Lung (tissue), 12 donors: ENCODE results near the gene TBCB. TPM values are rescaled to one million over a fixed set of nuclear protein-coding genes. Genes with fewer than 3 reads are reported as not detected.

Experiments
- ATAC-seq: fragments of 200-7000 bp; cut with Tn5 transposase; one replicate; pipeline ENCODE4 v1.9.1; 2020; ENCODE audit warnings: moderate number of reproducible peaks; ENCODE audit not compliant: insufficient read depth, low FRiP score
- DNase-seq, 3 donors: peaks; one replicate each; pipeline ENCODE4 v3.0.0-alpha.2; 2013 to 2017
- H3K27ac ChIP-seq, 2 donors: one replicate each; pipeline ENCODE4 v1.5.1; 2013; ENCODE audit warnings: mild to moderate bottlenecking in 2 of 2, moderate library complexity in 2 of 2, control low read depth in 1 of 2, inconsistent platforms in 1 of 2, low read depth in 1 of 2, low read length in 1 of 2
- H3K27me3 ChIP-seq, 3 donors: one replicate each; pipeline ENCODE4 v1.5.1; 2013; ENCODE audit warnings: low read length in 2 of 3; ENCODE audit not compliant: control insufficient read depth in 3 of 3, insufficient read depth in 3 of 3
- H3K36me3 ChIP-seq, 4 donors: one replicate each; pipeline ENCODE4 v1.5.1; 2013; ENCODE audit warnings: low read length in 4 of 4, mild to moderate bottlenecking in 1 of 4, moderate library complexity in 1 of 4; ENCODE audit not compliant: control insufficient read depth in 4 of 4, insufficient read depth in 4 of 4
- H3K4me1 ChIP-seq, 5 donors: one replicate each; pipeline ENCODE4 v1.5.1; 2013; ENCODE audit warnings: low read length in 5 of 5, mild to moderate bottlenecking in 2 of 5, moderate library complexity in 1 of 5; ENCODE audit not compliant: control insufficient read depth in 5 of 5, insufficient read depth in 5 of 5
- H3K4me3 ChIP-seq: one replicate; pipeline ENCODE4 v1.5.1; 2013; ENCODE audit warnings: mild to moderate bottlenecking, control low read depth, moderate library complexity
- H3K9ac ChIP-seq, 2 donors: one replicate each; pipeline ENCODE4 v1.5.1; 2013; ENCODE audit warnings: low read length in 2 of 2, control low read depth in 1 of 2; ENCODE audit not compliant: insufficient read depth in 1 of 2
- H3K9me3 ChIP-seq, 4 donors: one replicate each; pipeline ENCODE4 v1.5.1; 2013; ENCODE audit warnings: low read length in 3 of 4, mild to moderate bottlenecking in 1 of 4, moderate library complexity in 1 of 4; ENCODE audit not compliant: control insufficient read depth in 4 of 4, insufficient read depth in 3 of 4
- CTCF ChIP-seq: IDR thresholded peaks from 2 replicates; pipeline ENCODE4 v1.5.1; 2012; ENCODE audit warnings: mild to moderate bottlenecking; ENCODE audit errors: control extremely low read depth, extremely low read depth
- WGBS, 2 donors: extraction: QIAGEN DNeasy Blood & Tissue Kit; methylation state at CpG; one replicate each; pipeline ENCODE4 v1.1.7; 2013; 5-methylcytosine and 5-hydroxymethylcytosine counted together
- polyA plus RNA-seq, 2 donors: library from polyadenylated mRNA; stranded (reverse); fragments of 200-250 nt; gene quantifications; one replicate each; pipeline ENCODE4 v1.2.1, GENCODE V29; 2013
- total RNA-seq, 2 donors: library from RNA; depleted of rRNA in 1 of 2; stranded (reverse); fragments of >200 nt in 1 of 2; gene quantifications; one replicate each; pipeline ENCODE4 v1.2.1, GENCODE V29; 2014 to 2021
- donor health status: control.
- donor health status: control.
- donor health status: Bipolar disorder and iron deficiency.
- donor health status: healthy.
- donor health status: DM: yes; HTN: yes; CAD: no.

TBCB gene
- total and polyA plus RNA-seq, 4 donors: 63.1 to 213 (median 150) TPM

GRCh38 chr19:36084231-36085009 is 30.8 kb upstream of the TBCB start:
- ATAC-seq (no peak), DNase-seq (no peak)
- WGBS, 2 donors: 96 to 98% methylated on average over 12 of the region's 12 CpGs
- TF ChIP-seq CTCF: no peak
- Histone ChIP-seq H3K9ac (no peak overlapping the region), H3K4me1 (no peaks in the 10 kb centered on the region), H3K27ac (no peak overlapping the region), H3K4me3 (no peak overlapping the region), H3K9me3 (peaks cover 0 to 2% (median 0%) of the 10 kb centered on the region in 4 donors), H3K27me3 (no peaks in the 10 kb centered on the region), H3K36me3 (peaks cover 0 to 9% (median 4%) of the 10 kb centered on the region in 4 donors)

GRCh38 chr19:36086326-36086725 is 28.9 kb upstream of the TBCB start:
- Histone ChIP-seq H3K4me3 (no peak overlapping the region), H3K27me3 (no peaks in the 10 kb centered on the region), H3K4me1 (no peaks in the 10 kb centered on the region), H3K36me3 (peaks cover 0 to 9% (median 4%) of the 10 kb centered on the region in 4 donors), H3K27ac (no peak overlapping the region), H3K9ac (no peak overlapping the region), H3K9me3 (peaks cover 0 to 2% (median 0%) of the 10 kb centered on the region in 4 donors)
- no peak for ATAC-seq
- DNase-seq: no peak
- 97% methylated on average over 9 of the region's 9 CpGs for WGBS, 2 donors
- no peak for TF ChIP-seq CTCF

- Histone ChIP-seq H3K4me3 (no peak overlapping the region), H3K36me3 (peaks cover 0 to 7% (median 0%) of the 10 kb centered on the region in 4 donors), H3K27me3 (no peaks in the 10 kb centered on the region), H3K9me3 (no peaks in the 10 kb centered on the region), H3K4me1 (no peaks in the 10 kb centered on the region), H3K27ac (no peak overlapping the region), H3K9ac (no peak overlapping the region)
- DNase-seq (no peak), ATAC-seq (no peak)
- 92 to 97% methylated on average over 5 of the region's 5 CpGs for WGBS, 2 donors
- no peak for TF ChIP-seq CTCF
Measured at GRCh38 chr19:36089847-36090246, 25.4 kb upstream of the TBCB start.
